Activated CD4-positive, CD25-positive, alpha-beta regulatory T cell treated with anti-CD3 and anti-CD28 coated beads, Interleukin-2, amount 50 U/mL, for 16 hours (primary cell): ENCODE results near the gene CPA1.

ENCODE experiments used
- DNase-seq: peaks from one replicate; pipeline ENCODE4 v3.0.0-alpha.2; 2020; ENCODE audit warnings: low read depth, low spot score

Gene CPA1

DNA sequence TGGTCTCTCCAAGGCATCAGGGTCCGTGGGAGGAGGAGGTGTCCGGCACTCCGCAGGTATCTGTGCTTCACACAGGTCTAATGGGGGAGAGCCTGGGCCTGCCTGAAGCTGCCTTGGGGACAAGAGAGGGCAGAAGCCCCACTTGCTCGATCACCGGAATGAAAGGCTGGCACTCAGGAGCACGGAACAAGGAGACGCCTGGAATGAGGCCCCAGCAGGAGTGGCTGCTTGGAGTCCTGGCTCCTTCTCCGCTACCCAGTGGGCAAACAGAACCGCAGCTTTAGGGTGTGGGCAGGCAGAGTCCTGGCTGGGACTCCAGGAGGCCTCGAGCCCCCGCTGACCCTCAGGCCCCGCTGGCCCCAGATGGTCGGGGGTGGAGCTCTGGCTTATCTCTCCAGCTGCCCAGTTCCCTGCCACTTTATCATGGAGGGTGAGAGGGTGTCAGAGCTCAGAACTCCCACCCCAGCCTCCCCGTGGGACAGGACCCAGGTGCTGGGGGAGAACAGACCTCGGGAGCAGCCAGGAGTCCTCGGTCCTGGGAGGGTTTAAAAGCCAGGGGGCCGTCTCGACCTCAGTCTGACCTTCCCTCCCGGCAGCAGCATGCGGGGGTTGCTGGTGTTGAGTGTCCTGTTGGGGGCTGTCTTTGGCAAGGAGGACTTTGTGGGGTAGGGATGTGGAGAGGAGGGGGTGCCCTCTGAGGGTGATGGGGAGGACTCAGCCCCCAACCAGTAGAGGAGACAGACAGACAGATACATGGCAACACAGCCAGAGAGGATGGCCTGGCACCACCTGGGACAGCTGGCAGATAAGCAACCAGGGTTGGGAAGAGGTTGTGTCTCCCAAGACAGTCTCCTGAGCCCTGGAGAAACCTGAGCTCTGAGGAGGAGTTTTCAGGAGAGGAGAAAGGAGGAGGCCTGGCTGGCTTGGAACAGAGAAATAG is at the start of gene CPA1:
Gene CPA1, plus strand, starts transcription at position 574 of the 940 bp plus-strand sequence. Its CDS starts 27 bp downstream, at position 601.
- no peak for DNase-seq

DNA sequence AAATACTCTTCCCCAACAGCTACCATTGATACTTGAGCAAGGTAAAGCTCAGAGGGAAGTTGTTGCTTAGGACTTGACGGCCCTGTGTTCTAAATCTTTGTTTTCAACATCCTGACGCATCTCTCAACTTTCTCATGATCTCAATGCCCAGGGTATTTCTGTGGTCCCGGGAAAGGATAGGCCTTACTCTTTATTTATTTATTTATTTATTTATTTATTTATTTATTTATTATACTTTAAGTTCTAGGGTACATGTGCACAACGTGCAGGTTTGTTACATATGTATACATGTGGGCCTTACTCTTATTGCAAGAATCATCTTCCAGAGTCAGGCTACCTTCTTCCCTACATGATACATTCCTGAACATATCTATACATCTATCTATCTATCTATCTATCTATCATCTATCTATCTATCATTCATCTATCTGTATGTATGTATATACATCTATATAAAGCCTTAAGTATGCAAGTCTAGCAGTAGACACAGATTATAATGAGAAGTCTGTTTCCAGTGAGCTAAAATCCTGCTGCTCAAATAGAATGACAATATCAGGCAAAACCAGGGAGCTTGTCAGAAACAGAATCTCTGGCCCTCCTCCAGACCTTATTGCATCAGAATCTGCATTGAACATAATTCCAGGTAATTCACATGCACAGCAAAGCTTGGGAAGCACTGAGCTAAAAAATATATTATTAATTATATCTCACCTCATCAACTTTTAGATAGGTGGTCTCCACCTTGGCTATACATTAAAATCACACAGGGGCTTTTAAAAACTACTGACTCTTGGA is 47.8 kb upstream of the CPA1 start:
- DNase-seq = no peak

DNA sequence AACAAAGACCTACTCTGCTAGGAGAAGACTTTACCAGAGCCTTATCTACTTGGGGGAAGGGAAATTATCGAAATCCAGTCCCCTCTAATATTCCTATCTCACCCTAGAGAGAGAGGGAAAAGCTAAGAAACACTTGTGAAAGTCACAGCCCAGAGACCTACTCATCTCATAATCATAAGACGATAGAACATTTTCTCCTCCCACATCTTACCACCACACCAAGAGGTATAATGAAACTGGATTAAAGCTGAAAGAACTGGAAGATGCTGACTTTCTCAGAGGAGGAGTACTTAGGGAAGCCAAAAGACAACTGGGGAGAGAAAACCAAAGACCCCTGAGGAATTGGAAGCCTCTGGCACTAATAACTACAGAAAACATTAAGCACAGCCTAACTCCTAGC is 46.5 kb upstream of the CPA1 start:
- no peak for DNase-seq

DNA sequence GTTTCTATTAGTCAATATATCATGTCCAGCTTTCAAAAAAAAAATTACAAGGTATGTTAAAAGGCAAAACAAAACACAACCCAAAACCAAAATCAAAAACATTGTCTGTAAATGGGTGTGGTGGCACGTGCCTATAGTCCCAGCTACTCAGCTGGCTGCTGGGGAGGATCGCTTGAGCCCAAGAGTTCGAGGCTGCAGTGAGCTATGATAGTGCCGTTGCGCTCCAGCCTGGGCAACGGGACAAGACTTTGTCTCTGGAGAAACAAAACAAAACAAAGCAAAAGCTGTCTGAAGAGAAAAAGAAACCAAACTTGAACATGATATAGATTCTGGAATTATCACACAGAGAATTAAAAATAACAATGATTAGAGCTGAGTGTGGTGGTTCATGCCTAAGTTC is 46.0 kb upstream of the CPA1 start:
- DNase-seq = no peak

DNA sequence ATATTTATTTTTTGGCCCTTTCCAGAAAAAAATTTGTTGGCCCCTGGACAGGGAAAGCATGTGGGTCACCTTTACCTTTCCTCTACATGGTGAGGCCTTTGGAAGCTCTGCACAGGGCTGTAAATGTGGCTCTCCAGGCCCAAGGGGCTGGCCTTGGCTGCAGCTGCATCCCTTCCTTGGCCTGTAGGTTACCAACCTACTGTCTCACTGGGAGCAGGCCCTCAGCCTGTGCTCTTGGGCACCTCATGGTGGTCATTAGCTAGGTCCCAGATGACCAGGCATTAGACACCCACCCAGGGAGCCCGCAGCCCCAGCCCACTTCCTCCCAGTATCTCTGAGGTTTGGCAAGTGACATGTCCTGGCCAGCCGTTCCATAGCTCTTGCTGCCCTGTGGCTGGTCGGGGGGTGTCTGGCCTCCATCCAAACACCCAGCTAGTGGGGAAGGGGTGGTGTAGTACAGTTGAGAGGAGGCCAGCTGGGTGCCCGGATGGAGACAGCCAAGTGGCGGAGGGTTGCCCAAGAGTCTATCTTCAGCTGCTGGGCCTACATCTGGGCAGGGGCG is 42.8 kb upstream of the CPA1 start:
- no peak for DNase-seq

DNA sequence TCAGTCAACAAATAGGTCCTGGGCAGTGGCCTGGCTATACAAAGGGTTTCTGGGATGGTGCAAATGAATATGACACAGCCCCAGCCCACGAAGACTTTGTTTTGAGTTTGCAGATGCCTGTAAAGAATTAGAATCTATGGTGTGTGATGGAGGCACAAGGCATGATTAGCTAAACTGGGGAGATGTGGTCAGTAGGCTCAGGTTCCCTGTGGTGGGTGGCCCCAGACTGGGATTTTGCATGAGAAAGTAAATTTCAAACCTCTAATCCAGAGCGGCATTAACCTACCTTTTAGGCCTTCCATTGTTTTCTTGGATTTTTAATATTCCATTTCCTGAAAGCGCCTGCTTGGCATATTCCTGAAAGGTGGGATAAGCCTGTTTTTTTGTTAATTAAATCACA is 42.1 kb upstream of the CPA1 start:
- DNase-seq = no peak

DNA sequence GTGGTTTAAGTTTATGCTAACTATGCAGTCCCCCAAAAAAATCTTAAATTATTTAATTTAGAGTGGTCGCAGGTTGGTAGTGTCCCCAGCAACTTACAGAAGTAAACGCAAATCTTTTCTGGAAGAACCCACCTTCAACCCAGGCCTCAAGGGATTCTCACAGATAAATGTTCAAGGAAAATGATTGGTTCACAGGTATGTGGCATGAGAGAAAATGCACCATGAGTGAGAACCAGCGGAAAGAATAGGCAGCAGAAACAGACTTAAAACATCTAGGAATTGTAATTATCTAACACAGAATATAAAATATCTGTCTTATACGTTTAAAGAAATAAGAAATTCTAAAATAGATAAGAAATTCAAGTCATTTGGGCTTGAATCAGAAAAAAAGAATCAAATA is 38.4 kb upstream of the CPA1 start:
- DNase-seq = no peak

DNA sequence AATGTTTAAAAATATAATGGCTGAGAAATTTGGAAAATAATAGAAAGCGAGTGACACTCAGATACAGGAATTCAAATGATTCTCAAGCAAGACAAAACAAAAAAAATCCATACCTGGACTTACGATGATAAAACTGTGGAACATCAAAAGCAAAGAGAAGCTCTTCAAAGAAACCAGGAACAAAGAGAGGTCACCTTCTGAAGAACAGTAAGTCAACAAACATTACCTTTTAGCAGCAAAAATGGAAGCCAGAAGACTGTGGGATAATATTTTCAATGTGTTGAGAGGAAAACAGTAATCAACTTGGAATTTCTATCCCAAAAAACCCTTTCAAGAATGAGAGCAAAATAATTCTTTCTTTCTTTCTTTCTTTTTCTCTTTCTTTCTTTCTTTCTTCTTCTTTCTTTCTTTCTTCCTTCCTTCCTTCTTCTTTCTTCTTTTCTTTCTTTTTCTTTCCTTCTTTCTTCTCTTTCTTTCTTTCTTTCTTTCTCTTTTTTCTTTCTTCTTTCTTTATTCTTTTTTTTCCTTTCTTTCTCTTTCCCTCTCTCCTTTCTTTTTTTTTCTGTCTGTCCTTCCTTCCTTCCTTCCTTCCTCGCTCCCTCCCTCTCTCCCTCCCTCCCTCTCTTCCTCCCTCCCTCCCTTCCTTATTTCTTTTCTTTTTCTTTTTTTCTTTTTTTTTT is 37.5 kb upstream of the CPA1 start:
- no peak for DNase-seq

DNA sequence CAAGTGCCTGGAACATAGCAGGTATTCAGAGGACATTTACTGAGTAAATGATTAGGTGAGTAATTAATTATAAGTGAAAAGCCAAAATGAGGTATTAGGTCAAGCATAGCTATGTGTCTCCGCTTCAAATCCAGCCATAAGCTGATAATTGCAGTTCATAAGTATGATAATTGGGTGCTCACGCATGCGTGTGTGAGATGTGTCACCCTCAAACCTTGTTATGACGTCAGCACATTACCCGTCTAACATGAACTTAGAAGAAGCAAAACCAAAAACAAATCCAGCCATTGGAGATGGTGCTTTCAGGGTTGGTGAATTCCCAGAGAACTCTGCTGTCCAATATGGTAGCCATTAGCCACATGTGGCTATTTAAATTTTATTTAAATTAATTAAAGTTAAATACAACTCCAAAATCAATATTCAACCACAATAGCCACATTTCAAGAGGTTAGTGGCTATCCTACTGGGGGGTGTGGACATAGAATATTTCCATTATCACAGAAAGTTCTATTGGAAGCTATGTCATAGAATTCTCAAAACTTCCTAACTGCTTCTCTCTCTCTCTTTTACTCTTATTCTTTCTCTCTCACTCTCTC is 35.9 kb upstream of the CPA1 start, which contains the start of gene CPA5:
Gene CPA5, plus strand, starts transcription at position 546 of the 596 bp plus-strand sequence. CDS start 1,670 bp downstream, outside the sequence.
- no peak for DNase-seq

DNA sequence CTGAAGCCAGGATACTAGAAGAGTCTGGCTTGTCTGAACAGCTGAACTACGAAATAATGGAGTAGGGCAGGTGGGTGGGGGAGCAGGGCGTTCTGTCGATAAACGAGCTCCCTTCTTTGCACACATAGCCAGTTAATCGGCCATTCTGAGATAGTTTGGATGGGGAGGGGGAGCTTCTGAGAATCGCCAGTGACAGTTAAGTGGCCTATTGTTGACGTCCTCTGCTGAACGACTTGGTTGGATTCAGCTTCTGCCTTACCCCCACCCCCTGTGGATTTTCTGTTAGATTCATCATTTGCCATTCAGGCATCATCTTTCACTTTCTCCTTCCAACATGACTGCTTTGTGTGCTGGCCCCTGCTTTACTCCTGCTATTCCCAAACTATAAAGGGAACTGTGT is 35.2 kb upstream of the CPA1 start:
- no peak for DNase-seq

DNA sequence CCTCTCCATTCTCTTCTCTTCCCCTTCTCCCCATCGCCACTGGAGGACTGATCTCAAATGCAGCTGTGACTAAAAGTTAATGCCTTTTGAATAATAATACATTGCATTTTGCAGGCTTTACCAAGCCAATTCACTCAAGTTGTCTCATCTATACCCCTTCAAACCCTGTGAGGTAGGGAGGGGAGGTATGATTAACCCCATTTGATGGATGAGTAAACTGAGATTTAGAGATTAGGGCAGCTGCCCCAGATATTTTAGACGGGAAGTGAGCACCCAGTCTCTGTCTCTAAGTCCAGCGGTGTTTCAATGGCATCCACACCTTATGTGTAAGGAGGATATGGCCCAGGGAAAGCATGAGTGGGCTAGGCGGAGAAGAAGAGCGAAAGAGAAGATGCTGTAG is 34.6 kb upstream of the CPA1 start:
- no peak for DNase-seq

DNA sequence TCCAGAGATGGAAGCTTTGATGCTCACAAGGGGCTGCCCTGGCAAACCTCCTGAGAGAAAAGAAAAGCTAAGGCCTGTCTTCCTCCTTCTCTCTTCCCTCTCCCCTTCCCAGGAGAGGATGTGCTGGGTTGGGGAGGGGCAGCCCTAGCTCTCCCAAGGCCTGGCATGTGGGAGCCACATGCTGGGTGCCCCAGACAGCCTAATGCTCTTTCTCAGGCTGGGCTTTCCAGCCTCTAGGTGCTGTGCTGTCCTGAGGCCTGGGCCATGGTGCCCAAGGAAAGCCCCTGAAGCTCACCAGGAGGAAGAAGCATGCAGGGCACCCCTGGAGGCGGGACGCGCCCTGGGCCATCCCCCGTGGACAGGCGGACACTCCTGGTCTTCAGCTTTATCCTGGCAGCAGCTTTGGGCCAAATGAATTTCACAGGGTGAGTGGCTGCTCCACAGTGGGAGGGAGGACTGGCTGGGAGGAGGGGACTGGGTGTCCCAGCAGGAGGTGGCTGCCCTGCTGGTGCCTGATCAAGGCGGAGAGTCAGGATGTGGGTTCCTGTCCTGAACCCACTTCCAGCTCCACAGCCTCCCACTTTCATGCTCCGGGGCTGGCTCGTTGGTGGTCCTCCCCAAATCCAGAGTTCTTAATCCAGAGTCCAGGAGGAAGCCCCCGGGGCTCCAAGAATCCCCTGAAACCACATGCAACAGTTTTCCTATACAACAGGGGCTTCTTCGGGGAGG is 34.0 kb upstream of the CPA1 start:
- no peak for DNase-seq

DNA sequence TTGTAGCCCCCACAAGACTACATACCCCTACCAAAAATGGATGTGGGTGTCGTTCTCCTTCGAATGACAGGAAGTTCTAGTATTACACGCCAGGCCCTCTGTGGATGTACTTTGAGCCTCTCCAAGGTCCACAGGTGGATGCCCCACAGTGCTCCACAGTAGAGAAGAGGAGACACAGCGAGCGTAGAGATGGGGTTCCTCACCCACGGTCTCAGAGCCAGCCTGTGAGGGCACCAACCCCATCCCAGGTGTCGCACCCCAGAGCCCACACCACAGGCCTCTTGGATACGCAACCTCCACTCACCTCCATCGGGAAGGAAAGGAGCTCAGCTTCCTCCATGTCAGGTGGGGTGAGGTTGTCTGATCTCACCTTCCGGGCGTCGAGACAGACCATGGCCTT is 33.4 kb upstream of the CPA1 start:
- DNase-seq = no peak

DNA sequence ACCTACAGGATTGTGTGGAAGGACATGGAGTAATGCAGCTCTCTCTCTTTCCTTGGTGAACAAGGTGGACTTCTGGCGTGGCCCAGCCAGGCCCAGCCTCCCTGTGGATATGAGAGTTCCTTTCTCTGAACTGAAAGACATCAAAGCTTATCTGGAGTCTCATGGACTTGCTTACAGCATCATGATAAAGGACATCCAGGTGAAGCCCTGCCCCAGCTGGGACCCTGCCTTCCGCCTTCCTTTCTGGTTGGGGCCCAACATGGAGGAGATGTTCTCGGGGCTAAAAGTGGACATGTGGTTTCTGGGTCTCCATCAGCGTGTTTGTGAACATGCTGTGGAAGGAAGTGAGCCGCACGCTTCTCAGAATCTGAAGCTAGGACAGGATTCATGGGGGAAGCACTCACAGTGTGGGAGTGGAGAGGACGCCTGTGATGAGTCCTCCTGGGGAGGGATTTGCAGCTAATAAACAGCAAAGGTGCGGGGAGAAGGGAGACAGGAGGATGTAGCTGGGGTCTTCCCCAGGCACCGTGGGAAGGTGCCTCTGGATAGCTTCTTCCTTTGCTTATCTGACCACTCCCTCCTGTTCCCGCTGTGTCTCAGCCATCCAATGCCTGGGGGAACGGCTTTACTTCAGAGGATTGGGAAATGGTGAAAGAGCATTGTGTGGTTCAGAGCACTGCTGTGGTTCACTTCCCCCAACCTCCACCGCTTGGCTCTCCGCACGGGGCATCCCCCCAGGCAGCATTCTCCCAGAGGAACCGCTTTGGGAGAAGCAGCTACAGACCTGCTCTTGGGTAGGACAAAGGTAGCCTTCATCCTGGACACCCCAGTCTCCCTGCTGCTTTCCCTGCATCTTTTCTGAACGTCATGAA is 30.1 kb upstream of the CPA1 start:
- no peak for DNase-seq

DNA sequence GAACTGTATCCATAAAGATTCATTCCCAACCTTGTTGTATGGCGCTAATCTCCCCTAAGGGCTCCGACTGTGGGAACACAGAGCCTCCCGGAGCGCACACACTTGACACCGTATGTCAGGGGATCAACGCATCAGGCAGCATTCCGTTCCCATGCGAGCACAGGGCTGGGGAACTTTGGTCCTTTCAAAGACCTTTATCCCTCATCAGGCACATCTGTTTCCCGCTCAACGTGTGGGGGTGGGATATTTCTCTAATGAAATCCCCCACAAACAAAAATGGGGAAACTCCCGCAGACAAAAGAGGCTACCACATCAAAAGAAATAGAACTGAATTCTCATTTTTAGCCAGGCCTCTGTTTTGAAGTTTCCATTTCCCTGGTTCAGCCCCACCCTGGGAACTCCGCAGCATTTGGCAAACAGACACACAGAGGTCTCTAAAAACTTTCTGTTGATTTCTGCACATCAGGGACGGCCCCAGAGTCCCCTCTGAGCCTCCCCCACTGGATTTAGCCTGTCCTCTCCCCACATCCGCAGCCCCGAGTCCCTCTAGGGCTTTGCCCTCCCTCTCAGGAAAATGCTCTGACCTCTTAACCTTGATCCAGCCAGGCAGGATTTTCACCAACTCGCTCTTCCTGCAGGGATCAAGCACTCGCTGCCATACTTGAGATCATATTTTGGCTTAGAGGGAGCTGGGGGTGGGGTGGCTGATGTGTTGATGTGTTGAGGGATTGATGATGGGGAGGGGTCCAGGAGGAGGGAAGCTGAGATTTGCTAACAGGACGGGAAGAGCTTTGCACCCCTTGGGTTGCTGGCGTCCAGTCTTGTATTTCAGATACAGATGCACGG is 29.1 kb upstream of the CPA1 start:
- DNase-seq = no peak

DNA sequence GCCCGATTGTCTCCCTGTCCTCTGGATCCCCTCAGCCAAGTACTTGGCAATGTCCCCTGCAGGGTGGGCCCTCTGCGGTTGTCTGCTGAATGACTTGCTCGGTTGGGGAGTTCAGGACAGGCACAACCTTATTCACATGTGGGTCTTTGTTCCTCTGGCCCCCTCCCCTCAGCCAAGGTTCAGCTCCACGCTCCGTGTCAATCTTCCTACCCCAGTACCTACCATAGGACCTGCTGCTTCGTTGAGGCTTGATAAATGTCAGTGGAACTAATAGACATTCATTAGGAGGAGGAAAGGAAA is 28.6 kb upstream of the CPA1 start:
- DNase-seq = no peak

DNA sequence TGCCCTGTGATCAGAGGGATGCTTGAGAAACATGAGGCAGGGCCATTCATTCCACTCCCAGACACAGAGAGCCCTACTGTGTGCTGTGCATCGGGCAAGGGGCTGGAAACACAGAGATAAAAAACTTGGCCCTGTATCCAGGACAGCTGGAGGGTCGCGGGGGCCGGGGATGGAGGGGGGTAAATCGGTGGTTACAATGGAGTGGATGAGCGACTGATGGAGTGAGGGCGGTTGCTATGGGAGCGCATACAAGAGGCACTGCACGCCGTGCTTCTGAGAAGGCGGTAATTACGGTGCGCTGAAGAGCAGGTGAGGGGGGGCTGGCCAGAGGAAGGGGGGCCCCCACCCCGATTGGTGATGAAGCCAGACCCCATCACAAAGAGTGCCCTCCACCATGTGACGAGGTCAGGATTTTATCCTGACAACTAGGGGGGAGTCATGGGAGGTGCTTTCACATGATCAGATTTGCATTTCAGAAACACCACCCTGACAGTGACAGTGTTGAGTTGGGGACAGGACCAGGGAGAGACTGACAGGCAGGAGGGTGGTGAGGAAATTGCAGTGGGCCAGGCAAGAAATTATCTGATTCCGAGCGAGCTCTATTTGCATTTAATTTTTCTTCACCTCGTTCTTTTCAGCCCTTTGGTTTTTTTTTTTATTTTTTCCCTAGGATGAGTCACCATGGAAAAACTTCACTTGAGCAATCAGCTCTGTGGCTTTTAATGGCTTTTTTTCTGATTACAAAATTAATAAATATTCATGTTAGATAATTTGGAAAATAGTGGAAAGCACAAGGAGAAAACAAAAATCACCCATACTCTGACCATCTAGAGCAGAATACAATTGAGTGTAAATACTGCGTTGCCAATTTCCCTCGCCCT is 27.9 kb upstream of the CPA1 start:
- no peak for DNase-seq

DNA sequence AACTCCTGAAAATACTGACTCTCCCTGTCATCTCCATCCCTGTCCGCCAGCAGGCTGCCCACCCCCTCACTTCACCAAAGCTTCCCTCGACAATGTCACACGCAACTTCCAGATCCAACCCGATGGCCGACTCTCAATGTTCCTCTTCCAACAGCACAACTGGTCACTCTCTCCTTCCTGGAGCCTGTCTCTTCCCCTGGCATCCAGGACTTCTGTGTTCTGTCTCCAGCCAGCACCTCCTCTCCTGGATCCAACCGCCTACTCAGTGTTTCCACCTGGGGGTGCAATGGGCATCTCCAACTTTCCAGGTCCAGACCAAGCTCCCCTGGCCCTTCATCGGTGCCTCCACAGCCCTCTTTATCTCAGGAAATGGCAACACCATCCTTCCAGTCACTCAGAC is 27.1 kb upstream of the CPA1 start:
- DNase-seq = no peak
